PC-9 (cell line): Measurements from ENCODE around the gene NEUROG2.

Experiments
- CTCF ChIP-seq: fragments of 200-600 bp; sonication (generic); conservative IDR thresholded peaks from 2 replicates; pipeline ENCODE4 v1.6.1; 2017; ENCODE audit warnings: mixed run types, antibody characterized with exemption, mild to moderate bottlenecking, moderate library complexity
- EZH2 ChIP-seq: fragments of 200-600 bp; sonication (generic); IDR thresholded peaks from 2 replicates; pipeline ENCODE4 v1.8.0; 2017; ENCODE audit warnings: antibody characterized with exemption, low read depth

GRCh38 chr4:112545346-112545745 is 29.4 kb upstream of the NEUROG2 start:
- no peak for TF ChIP-seq EZH2
- no peak for TF ChIP-seq CTCF
